Erythroblast (primary cell): ENCODE results near the gene ANKRD55.

Experiments
- GATA1 ChIP-seq: IDR thresholded peaks from 2 replicates; pipeline ENCODE4 v1.6.1; 2011; ENCODE audit warnings: low read depth, mild to moderate bottlenecking, control low read depth, low read length, moderate library complexity
- POLR2A ChIP-seq: IDR thresholded peaks from 2 replicates; pipeline ENCODE4 v1.6.1; 2011; ENCODE audit warnings: mild to moderate bottlenecking, low read length

- TF ChIP-seq POLR2A (no peak), GATA1 (no peak)
Observed at GRCh38 chr5:56071470-56071869, 161.7 kb downstream of the ANKRD55 start.
